ENCODE data around the gene KLHL8.

The KLHL8 gene

DNA sequence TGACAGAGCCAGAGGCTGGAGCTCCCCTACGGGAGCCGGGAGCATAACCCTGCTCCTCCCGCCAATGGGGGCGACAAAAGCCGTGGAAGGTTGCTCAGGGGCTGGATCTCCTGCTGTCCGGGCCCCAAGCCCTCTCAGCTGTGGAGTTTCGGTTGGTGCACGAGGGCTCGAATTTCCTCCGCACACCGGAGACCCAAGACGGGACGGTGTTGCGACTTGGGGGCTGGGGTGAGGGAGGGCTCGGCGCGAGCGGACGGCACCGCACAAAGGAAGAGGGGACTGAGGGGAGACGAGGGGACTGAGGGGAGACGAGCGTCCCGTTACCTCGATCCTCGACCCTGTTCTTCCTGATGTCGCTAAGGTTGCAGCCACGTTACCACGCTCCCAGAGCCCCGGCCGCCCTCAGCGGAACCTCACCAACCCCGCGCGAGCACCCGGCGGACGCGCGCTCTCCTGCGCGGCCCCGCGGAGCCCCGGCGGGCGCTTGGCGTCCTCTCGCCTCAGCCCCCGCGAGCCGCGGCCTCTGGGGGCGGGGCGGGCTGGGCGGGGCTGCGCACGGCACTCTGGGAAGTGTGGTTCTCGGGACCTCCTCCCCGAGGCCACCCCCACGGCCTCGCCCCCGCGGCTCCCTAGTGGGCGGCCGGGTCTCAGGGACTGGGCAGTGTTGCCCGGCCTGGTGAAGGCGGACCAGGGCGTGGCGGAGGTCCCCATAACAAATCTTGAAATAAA, at the start of gene KLHL8:
TSS of gene KLHL8 (minus strand) at position 525 of the 729 bp plus-strand sequence. CDS start 25,079 bp downstream, outside the sequence.
- peak; percentile 96 for DNase-seq (ENCODE audit: low spot score)

DNA sequence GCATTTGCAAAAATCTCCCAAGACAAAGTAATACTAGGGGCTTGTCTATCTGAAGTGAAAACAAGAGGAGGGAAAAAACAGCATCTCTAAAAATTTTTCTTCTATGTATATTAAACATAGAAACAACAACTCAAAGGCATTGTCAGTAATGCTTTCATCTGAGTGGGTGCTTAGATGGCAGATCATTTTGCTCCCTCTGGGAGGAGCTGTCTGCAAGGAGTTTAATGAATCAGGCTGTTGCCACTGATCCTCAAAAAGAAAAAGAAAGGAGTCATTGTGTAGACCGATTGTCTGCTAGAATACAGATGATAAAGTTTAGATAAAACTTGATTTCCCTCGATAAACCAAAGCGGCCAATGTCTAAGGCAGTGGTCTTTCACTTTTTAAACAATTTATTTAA, 49.7 kb upstream of the KLHL8 start:
- peak; percentile 46 for DNase-seq (ENCODE audit: low spot score)

- no peak for DNase-seq (ENCODE audit: low spot score)
Measured at GRCh38 chr4:87268411-87268810, 48.0 kb upstream of the KLHL8 start.

GRCh38 chr4:87266986-87267385, 46.6 kb upstream of the KLHL8 start:
- no peak for DNase-seq (ENCODE audit: low spot score)

GRCh38 chr4:87262886-87263285, 42.5 kb upstream of the KLHL8 start:
- DNase-seq (ENCODE audit: low spot score) = no peak

DNA sequence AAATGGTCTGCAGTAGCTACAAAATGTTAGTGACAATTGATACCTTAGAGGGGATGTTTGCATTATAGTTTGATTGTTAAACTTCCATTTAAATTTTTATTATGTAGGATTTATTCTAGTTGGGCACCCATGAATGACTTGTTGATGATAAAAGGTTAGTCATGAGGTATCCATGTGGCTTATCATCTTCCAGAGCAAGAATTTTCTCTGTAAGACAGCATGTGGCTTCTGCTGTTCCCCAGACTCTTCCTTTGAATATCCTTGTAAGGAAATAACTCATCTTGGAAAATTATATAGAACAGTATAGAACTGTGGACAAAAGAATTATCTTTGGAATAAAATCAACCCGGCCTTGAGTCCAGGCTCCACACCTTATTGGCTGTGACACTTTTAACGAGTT, 40.1 kb upstream of the KLHL8 start:
- DNase-seq (ENCODE audit: low spot score) = no peak

GRCh38 chr4:87258677-87259076, 38.3 kb upstream of the KLHL8 start:
- no peak for DNase-seq (ENCODE audit: low spot score)

DNA sequence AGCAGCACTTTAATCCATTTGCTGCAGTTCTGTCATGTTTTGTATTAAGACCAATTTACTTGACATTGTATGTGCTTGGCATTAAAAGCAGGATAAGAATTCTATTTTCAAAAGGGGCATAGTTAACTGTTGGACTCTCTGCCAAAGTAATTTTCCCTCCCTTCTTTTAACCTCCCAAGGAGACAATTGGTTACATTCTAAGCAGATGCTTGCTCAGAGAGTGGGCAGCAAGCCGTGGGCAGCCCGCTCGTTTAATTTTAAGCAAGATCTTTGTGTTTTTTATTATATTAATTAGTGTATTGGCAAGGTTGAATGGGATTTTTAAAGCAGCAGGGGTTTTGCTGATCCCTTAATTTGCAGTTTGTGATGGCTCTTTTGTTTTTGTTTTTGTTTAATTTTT, 37.1 kb upstream of the KLHL8 start:
- DNase-seq (ENCODE audit: low spot score) = no peak

- no peak for DNase-seq (ENCODE audit: low spot score)
Measured at GRCh38 chr4:87255755-87256154, 35.3 kb upstream of the KLHL8 start.

- DNase-seq (ENCODE audit: low spot score) = no peak
Measured at GRCh38 chr4:87251106-87251505, 30.7 kb upstream of the KLHL8 start.

- DNase-seq (ENCODE audit: low spot score) = no peak
Measured at GRCh38 chr4:87250294-87250693, 29.9 kb upstream of the KLHL8 start.

GRCh38 chr4:87249332-87250019, 29.1 kb upstream of the KLHL8 start:
- no peak for DNase-seq (ENCODE audit: low spot score)

DNA sequence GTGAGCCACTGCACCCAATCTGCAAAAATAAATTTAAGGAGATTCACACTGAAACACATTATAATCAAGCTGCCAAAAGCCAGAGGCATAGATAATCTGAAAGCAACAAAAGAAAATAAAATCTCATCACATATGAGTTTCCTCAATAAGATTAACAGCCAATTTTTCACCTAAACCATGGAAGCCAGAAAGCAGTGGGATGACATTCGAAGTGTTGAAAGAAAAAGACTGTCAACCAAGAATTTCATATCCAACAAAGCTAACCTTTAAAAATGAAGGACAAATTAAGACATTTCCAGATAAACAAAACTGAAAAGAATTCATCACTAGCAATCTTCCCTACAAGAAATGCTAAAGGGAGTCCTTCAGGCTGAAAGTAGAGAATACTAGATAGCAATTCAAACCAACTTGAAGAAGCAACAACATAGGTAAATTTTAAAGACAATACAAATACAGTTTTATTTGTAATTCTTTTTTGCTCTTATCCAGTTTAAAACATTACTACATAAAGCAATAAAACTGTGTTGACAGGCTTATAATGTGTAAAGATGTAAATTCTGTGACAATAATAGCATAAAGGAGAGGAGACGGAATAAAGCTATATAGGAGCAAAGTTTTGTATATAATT, 23.1 kb upstream of the KLHL8 start:
- DNase-seq (ENCODE audit: low spot score) = no peak

GRCh38 chr4:87241336-87241735, 20.9 kb upstream of the KLHL8 start:
- DNase-seq (ENCODE audit: low spot score) = no peak

GRCh38 chr4:87240341-87240740, 19.9 kb upstream of the KLHL8 start:
- no peak for DNase-seq (ENCODE audit: low spot score)

- DNase-seq (ENCODE audit: low spot score) = no peak
Measured at GRCh38 chr4:87239821-87240220, 19.4 kb upstream of the KLHL8 start.

GRCh38 chr4:87239194-87239593, 18.8 kb upstream of the KLHL8 start:
- DNase-seq (ENCODE audit: low spot score) = no peak

DNA sequence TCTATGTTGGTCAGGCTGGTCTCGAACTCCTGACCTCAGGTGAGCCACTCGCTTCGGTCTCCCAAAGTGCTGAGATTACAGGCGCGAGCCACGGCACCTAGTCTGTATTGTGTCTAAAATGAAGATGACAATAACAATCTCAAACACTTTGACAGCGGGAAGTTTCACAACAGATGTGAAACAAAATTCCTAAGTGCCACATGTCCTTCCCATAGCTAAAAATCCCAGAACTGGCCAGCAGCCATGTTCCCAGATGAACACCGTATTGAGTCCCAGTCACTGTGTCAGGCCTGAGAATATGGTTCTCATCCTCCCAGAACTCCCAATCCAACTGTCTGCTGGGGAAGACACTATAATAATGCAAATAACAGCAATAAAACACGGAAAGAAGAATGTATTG, 16.4 kb upstream of the KLHL8 start:
- no peak for DNase-seq (ENCODE audit: low spot score)

GRCh38 chr4:87235020-87235671, 14.7 kb upstream of the KLHL8 start:
- DNase-seq (ENCODE audit: low spot score) = no peak

GRCh38 chr4:87232216-87232615, 11.8 kb upstream of the KLHL8 start:
- no peak for DNase-seq (ENCODE audit: low spot score)

DNA sequence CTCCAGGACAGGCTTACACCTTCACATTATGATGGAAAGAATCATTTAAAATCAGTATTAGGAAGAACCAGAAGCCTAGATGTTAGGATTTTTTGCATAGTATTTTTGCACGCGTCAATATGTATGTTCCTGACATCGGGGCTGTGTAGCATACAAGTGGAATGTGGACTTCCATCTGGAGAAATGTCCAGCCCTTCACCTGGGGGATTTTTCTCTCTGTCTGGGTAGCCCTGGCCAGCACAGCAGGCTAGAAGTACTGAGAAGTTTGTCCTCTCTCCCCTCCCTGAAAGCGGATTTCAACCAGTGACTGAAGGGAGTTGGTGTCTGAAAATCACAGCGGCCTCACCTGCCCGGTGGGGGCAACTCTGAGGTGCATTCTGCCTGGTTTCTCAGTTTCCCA, 10.4 kb upstream of the KLHL8 start:
- no peak for DNase-seq (ENCODE audit: low spot score)

DNA sequence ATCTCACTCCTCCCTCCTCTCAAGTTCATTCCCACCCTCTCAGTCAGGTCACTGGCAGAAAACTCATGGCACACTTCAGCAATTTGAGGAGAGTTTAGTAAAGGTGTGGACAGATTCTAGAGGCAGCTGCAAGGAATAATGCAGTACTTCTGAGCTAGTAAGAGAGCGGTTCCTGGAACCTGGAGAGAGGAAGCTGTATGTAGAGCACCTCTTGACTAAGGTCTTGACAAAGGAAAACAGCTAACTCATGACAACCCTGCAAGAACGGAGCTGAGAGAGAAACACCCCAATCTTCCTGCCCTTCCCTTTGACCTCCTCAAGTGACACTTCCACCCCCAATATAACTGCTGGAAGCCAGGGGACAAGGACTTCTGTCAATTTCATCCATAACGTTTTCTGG, 9.6 kb upstream of the KLHL8 start:
- DNase-seq (ENCODE audit: low spot score) = no peak

Measured in AG08395 (cell line).